ENCODE results near the gene SPOCK1. TPM values are rescaled to one million over a fixed set of nuclear protein-coding genes. Genes with fewer than 3 reads are reported as not detected.

SPOCK1 gene
- total RNA-seq, 1 experiment from 2014 or later: 0.27 TPM

- POLR2A ChIA-PET: no interaction called here
- Histone ChIP-seq H3K27me3 (ENCODE audit: insufficient read depth, low read length) (peaks cover 91% of the 10 kb centered on the region), H4K20me1 (ENCODE audit: insufficient read depth) (no peaks in the 10 kb centered on the region), H3K79me2 (ENCODE audit: insufficient read depth, low read length) (no peaks in the 10 kb centered on the region), H3K27ac (ENCODE audit: low read depth, low read length) (no peak overlapping the region), H2AFZ (ENCODE audit: low read depth, low read length, poor library complexity, severe bottlenecking) (no peak overlapping the region), H3K4me2 (ENCODE audit: low read length) (no peak overlapping the region), H3K9me3 (ENCODE audit: control insufficient read depth in 1 of 2, insufficient read depth in 1 of 2, low read depth in 1 of 2, low read length in 2 of 2) (no peaks in the 10 kb centered on the region), H3K4me1 (ENCODE audit: control insufficient read depth in 1 of 2, insufficient read depth in 2 of 2, low read length in 2 of 2) (peaks cover 11% of the 10 kb centered on the region in 2 experiments; a peak in 3 of 4 replicates), H3K9ac (ENCODE audit: low read length) (no peak overlapping the region), H3K9me2 (ENCODE audit: insufficient read depth) (no peaks in the 10 kb centered on the region), H3K4me3 (replicated peaks in 1 of 2; ENCODE audit: low read depth in 1 of 2, low read length in 2 of 2) (no peak overlapping the region), H3K36me3 (ENCODE audit: control insufficient read depth in 1 of 2, insufficient read depth in 2 of 2, low read length in 2 of 2) (no peaks in the 10 kb centered on the region)
- BruUV-seq (replicated peaks): no TSS peak
- intact Hi-C loops (cut with micrococcal nuclease): no loop called here
- CTCF ChIA-PET: interaction anchor here (2.2 kb wide), 1 partner anchor 8 kb away, joined by 9 read pairs; no protein-coding TSS in a partner anchor
- TF ChIP-seq RAD21 (IDR thresholded peaks at IDR 0.05; ENCODE audit: low read depth) (no peak), EGR1 (IDR thresholded peaks at IDR 0.05; ENCODE audit: low read depth) (no peak), MAX (IDR thresholded peaks at IDR 0.05) (no peak), POLR2A (IDR thresholded peaks at IDR 0.05; ENCODE audit: borderline replicate concordance, extremely low read depth, insufficient read depth, insufficient read length) (no peak), CEBPB (IDR thresholded peaks at IDR 0.05; ENCODE audit: low read depth) (no peak), EZH2phosphoT487 (IDR thresholded peaks at IDR 0.05; ENCODE audit: borderline replicate concordance) (no peak), CTCF (IDR thresholded peaks at IDR 0.05 in 2 of 3, conservative IDR thresholded peaks at IDR 0.05 in 1 of 3; ENCODE audit: borderline replicate concordance in 1 of 3, insufficient read depth in 1 of 3, low read depth in 2 of 3, low read length in 2 of 3) (no peak), SRF (IDR thresholded peaks at IDR 0.05; ENCODE audit: low read depth) (no peak), POLR2AphosphoS5 (IDR thresholded peaks at IDR 0.05; ENCODE audit: low read depth, low read length) (no peak), REST (IDR thresholded peaks at IDR 0.05; ENCODE audit: low read depth) (no peak)
- RAD21 ChIA-PET (ENCODE audit: low non-redundant PET in 1 of 2, low total read pairs in 2 of 2, uncharacterized antibody in 2 of 2, unreplicated experiment in 2 of 2): no interaction called here
- ATAC-seq (no peak), DNase-seq (ENCODE audit: low read depth, low spot score) (no peak)
Measured at GRCh38 chr5:137082951-137083350, 416.2 kb downstream of the SPOCK1 start.

All from HCT116 (cell line).